Activated CD4-positive, alpha-beta T cell treated with anti-CD3 and anti-CD28 coated beads, Interleukin-2, amount 50 U/mL, for 4 hours (primary cell): ENCODE results near the gene NPB.

Experiments
- DNase-seq, 2 experiments: peaks; one replicate each; pipeline ENCODE4 v3.0.0-alpha.2; 2020

NPB gene

DNA sequence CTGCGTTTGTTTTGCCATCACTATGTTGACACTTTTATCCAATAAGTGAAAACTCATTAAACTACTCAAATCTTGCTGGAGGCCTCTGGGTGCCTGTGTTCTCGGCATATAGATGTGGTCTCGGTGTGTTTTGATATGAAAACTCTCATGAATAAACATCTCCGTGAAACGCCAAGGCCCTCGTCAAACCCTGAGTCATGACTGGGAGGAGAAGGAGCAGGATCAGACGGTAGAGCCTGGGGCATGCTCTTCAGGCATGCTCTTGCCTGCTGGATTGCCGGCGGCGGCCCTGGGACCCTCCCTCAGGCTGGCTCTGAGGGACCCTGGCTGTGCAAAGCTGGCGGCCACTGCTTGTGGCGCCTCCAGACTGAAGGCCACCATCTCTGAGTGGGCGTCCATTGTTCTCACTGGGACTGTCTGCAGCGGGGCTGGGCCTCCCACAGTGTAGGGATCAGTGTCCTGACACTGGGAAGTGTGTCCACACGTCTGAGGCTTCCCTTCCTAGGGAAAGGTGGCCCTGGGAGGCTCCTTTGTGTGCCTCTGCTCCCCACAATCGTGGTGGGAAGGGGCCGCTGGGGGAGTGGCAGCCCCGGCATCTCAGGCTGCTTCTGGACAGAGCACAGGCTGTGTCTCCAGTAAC, 1.7 kb upstream of the NPB start:
- no peak for DNase-seq

DNA sequence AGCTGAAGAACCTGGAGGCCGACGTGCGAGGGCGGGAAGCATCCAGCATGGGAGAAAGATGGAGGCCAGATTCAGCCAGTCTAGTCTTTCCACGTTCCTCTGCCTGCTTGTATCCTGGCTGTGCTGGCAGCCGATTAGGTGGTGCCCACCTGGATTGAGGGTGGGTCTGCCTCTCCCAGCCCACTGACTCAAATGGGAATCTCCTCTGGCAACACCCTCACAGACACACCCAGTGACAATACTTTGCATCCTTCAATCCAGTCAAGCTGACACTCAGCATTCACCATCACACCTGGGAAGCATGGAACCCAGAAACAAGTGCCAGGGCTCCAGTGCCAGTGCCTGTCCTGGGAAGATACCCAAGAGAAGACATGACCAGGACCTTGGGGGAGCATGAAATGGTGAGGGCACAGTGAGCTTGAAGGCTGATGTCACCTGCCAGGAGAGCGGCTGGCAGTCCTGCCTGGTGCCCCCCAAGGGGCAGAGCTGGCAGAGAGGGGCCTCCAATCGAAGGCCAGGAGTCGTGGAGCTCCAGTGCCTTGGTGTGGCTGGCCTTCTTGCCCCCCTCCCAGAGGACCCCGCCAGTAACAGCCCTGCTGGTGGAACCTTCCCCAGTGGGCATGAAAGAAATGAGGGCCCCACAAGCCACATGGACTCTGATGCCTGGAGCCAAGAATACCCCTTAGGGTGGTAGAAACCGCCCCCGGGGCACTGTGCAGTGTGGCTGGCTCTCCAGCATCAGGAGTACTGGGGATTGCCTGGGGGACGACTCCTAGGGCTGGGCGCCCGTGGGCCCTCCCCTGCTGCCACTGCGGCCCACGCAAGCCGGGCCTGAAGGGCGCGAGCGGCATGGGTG, 643 bp upstream of the NPB start:
- no peak for DNase-seq

DNA sequence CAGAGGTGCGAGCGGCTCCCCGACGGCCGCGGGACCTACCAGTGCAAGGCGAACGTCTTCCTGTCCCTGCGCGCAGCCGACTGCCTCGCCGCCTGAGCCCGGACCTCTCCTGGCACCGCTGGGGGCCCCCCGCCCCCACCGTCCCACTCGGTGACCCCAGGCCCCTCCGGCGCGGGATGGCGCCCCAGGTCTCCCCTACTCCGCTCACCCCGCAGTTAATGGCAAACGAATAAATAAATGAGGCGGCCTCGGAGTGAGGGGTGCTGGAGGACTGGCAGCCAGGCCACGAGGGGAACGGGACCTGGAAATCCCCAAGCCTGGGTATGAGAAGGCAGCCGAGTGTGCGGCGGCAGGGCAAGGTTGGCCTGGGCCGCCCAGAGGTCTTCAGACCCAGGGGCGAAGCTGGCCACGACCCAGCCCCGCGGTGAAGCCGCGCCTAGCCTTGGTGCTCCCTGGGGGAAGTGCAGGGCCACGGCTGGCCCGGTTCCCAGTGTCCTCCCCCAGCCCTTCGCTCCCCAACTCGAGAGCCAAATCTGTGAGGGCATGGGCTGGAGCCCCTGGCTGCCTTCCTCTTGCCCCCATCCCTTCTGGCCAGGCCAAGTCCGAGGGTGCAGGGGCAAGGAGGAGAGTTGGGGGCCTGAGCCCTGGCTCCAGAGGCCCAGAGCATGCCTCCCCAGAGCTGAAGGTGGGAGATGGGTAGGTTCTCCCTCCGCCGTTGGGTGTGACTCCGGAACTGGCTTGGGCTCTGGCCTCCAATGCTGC, 796 bp downstream of the NPB start:
- DNase-seq = no peak

DNA sequence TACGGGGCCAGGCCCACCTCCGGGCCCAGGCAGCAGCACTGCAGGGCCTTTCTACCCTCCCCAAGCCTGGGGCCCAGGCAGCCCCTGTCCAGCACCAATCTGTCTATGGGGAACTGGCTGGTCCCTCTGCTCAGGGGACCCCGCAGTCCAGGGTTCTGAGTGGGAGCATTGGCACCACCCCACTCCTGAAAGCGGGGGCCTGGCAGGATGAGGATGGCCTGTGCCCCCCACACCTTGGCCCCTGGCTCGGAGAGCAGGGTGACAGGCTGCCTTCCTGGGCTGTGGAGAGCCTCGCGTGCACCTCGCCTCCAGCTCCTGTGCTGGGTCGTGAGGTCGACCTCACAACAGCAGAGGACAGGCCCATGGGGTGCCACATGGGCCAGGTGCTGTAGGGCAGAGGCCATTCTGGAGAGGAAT, 1.4 kb downstream of the NPB start:
- DNase-seq = no peak

DNA sequence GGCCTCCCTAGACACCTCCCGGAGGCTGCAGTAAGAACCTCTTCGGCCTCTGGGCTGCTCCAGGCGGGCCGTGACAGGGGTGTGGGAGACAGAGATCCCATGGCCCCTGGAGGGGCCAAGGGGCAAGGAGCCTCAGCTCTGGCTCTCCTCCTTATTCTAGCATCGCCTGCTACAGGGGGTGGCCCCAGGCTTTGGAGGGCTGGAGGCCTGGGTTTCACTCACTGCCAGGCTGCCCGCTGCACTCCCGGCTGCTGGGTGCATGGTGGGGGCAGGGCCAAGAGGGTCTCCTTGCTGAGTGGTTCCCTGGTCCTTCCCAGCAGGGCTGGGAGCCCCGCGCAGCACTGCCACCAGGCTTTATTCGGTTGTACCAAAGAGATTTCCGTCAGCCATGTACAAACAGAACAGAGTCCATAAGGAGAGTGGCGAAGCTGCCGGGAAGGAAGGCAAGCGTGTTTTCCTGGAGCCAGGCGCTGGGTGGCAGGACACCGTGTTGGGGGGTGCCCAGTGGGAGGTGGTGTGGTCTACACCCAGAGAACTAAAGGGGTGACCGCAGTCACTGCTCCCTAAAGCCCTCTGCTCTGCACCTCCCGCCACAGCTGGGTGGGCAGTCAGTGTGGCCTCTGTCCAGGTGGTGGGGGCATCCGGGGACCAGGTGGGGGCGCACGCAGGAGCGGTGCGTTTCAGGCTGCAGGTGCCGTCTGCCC, 2.0 kb downstream of the NPB start:
- DNase-seq = no peak

DNA sequence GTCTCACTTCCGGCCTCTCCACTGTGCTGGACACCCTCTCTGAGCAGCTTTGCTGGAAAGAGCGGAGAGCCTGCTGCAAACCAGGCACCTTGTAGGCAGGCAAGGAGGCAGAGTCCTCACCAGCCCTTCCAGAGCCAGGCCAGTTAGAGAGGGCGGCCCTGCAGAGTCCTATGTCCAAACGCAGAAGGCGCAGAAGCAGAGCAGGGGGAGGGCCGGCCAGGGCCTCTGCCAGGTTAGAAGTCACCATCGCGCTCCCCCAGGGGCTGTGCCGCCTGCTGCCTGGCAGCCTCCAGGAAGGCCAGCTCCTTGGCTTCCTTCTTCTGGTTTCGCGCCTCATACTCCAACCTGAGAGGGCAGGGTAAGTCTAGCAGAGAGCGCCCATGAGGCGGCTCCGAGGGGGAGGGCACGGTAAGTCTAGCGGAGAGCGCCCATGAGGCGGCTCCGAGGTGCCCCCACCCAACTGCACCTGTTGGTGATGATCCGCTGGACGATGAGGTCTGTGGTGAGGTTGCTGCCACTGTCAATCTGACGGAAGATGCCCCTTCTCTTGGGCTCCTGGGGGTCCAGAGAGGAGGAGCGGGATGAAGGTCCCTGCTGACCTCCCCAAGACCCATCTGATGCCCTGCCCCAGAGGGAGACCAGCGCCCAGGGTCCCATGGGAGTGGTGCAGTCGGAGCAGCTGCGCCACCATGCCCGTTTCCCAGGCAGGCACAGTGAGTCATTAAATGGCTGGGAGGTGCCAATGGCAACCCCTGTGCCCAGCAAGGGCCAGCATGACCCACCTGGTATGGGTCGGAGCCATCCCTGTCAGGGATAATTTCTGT, 2.8 kb downstream of the NPB start:
- DNase-seq = no peak

DNA sequence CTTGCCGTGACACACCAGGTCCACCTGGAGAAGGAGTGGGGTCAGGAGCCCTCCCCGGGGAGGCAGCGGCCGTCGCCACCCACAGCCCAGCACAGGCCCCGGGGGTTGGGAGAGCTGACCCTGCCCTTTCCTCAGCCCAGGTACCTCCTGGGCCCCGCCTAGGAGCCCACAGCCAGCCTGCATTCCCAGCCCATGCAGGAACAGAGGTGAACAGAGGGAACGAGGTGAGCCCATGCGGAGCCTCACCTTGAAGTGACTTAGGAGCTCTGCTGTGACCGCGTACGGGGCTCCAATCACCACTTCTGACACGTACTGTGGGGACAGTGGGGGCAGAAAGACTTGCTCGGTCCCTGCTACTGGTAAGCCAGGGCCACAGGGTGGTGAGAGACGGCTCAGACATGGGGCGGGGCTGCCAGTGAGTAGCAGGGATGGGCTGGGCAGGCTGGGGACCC, 3.4 kb downstream of the NPB start:
- no peak for DNase-seq

DNA sequence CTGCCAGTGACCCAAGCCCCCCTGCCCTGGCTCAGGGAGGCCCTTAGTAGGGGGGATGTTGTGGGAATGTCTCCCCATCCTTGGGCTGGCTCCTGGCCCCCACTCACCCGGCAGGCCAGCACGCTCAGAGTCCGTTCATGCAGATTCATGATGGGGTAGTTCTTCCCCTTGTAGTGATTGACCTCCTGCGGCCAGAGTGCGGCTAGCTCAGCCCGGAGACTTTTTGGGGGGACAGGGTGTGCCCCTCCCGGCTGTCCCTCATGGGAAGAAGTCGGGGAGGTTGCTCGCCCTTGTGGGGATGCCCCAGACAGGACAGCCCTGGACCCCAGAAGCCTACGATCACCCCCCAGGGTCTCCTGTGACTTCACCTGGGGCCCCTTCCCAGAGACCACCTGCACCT, 4.0 kb downstream of the NPB start:
- DNase-seq = no peak

DNA sequence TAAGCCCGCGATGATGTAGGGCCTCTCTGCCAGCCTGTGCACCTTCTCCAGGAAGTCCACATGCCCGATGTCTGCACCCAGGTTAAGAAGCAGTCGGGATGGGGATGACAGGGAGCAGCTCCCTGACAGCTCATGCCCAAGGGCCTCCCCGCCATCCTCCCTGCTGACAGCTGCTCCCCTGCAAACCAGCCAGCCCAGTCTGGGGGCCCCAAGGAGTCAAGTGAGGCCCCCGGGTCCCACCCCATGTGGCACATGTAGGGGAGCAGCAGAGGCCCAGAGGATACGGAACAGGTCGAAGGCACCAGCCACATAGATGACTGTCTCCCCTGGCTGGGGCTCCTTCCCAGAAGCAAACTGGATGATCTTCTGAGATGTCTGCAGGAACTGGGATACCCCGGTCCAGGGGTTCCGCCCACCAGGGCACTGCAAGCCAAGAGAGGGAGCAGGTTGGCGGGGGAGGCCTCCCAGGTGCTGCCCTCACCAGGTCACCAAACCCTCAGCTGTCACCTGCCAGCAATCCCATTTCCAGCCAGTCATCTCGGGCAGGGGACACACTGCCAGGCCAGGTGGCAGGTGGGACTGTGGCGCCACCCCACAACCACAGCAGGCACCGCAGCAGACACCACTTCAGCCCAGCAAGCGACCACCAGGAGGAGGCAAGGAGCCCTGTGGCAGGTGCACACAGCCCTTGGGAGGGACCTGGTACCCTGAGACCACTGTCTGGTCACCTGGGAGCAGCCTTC, 4.6 kb downstream of the NPB start:
- no peak for DNase-seq

DNA sequence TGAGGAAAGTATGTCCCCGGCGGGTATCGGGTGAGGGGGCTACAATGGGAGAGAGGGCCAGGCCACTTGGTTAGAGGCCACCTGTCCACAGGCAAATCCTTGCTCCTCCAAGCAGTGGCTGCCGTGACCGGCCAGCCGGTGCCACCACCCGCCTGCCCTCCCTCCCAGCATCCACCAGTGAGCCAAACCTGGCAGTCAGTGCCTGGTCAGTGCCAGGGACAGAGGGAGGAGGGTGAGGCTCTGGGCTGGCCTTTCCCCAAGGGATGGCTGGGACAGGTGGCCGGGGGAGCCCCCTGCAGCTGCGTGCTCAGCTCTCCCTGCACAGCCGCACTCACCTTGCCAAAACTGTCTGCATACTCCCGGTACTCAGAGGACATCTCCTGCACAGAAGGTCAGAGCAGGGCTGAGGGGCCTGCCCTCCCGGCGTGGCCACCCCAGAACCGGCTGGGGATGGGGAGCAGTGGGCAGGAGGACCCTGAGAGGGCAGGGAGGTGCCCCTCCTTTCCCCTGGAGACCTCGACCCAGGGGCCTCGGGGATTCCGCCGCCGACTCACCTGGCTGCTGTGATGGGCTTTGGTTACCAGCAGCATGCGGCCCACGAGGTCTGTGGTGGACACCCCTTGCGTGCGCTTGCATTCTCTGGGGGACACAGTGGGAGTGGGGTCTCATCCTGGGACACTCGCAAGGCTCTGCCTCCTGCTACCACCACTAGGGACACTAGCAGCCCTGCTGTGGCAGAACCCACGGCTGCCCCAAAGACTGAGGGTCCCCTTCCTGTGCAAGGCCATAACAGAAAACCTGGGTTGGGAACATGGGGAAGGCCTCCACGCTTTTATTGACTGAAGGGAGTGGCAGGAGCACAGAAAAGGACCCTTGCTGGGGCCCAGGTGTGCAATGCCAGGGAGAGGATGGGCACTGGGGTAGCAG, 5.4 kb downstream of the NPB start:
- DNase-seq = no peak

DNA sequence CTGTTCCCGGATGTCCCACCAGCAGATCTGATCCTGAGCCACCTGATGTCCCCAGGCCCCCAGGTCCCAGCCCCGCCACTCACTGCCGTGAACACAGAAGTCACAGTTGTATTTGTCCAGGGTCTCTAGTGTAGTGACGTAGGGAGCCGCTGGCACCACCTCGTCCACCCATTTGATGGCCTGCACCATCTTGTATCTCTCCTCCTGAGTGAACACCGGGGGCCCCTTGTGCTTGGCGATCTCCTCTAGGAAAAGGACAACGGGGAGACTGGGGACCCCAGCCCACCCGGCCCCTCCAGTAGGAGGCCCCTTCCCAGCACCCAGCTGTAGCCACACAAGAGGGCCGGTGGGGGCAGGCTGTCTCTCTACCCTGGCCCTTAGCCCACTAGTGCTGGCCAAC, 6.8 kb downstream of the NPB start:
- DNase-seq = no peak

DNA sequence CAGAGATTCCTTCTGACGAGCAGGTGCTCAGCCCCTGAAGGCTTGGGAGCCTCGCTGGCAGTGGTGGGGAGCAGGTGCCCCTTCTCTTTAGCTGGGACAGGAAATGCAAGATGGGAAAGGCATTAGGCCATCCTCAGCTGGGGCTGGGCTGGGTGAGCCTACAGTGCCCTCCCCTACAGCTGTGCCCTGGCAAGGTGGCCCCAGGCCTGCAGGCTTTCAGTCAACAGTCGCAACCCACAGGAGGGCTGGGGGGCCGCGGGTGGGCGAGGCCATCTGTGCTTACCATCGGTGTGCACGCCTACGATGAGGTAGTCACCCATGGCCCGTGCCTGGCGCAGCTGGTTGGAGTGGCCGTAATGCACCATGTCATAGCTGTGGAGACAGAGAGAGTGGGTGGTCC, 7.2 kb downstream of the NPB start:
- DNase-seq = no peak

DNA sequence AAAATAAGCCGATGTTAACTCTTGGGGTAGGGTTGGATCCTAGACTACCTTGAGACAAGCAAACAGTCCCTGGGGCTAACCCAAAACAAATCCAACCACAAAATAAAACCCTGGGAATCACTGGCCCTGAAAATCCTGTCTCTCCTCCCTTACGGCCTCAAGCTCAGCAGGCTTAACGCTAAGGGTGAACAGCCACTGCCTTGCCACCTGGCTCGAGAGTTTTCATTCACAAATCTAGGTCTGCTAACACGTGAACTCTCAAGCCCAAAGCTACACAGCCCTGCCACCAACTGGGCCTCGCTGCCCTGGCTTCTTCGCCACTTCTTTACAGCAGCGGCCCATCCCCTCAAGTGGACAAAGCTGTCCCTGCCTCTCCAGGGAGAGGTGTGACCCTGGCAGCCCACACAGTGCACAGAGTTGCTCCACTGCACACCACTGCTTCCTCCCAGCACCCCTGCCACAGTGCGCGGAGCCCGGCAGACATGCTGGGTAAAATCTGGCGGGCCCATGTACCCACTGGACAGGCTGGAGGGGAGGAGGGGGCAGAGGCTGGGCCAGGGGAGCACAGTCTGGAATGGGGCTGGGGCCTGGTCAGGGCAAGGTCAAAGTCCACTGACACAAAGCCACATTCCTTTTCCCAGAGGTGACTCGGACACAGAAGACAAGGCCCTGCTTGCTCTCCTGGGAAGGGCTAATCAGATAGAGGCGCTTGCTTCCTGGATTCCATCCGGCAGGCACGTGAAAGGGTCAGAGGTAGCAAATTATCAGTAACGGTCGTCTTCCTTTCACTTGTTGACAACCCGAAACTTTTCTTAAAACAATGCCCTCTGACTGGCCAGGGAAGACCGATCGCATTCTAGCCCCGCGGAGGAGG, 8.2 kb downstream of the NPB start:
- DNase-seq = no peak

DNA sequence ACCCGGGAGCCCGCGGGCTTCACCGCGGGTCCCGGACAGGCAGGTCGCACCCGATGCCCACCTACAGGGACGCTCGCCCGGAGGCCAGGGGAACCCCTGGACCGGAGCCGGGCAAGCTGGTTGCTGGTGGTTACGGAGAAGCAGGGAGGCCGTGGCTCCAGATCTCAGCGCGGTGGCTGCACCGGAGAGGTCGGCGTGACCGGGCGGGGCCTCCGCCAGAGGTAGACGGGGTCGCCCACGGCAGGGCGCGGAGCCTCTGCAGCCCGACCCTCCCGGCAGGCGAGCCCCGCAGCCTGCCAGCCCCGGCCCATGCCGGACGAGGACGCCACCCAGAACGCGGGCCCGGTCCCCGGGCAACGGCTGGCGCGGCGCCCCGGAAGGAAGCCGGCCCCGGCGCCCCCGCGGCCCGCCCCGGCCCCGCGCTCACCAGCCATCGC, 8.8 kb downstream of the NPB start:
- no peak for DNase-seq

DNA sequence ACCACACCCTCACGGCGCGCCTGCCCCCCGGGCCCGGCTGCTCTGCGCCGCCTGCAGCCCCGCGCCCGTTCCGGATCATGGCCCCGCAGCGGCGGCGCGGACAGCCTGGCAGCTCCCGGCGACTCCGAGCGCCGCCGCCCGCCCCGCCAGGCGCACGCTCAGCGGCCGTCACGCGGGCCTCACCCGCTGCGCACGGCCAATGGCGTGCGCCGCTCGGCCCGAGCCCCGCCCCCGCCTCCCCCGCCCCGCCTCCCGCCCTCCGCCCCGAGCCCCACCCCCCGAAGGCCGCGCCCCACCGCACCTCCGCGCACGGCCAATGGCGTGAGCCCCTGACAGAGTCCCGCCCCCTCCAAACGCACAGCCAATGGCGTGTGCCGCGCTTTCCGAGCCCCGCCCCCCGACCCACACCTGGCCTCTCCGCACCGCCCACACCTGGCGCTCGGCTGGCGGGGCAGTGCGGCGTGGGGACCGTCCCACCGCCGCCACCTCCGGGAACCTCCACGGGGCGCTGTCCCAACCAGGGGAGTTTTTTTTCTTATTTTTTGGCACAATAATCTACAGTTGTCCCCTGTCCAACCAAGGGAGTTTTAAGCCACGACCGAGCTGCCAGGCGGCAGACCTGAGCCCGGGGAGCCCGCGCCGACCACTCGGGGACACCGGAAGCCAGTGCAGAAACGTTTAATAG, 9.4 kb downstream of the NPB start, which contains the start of gene PCYT2:
PCYT2 (minus strand) TSS at position 123 of the 685 bp plus-strand sequence; CDS start at position 79, 44 bp downstream.
- DNase-seq = peak; percentile 91 to 93

DNA sequence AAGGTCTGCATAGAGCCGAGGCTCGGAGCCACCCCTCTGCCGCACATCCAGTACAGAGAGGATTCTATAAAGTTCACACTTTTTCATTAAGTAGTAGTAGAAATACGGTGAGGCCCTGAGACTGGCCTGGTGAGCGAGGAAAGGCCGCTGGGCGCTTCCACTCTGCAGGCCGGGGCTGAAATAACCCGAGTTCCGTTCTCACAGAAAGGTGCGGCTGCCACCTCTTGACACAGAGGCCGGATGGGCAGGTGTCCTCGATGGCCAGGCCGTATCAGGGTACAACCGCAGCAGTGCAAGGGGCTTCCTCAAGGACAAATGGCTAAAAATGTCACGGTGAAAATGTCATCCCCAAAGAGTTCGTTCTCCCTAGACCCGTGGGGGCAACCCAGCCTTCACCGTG, 9.9 kb downstream of the NPB start:
- no peak for DNase-seq

DNA sequence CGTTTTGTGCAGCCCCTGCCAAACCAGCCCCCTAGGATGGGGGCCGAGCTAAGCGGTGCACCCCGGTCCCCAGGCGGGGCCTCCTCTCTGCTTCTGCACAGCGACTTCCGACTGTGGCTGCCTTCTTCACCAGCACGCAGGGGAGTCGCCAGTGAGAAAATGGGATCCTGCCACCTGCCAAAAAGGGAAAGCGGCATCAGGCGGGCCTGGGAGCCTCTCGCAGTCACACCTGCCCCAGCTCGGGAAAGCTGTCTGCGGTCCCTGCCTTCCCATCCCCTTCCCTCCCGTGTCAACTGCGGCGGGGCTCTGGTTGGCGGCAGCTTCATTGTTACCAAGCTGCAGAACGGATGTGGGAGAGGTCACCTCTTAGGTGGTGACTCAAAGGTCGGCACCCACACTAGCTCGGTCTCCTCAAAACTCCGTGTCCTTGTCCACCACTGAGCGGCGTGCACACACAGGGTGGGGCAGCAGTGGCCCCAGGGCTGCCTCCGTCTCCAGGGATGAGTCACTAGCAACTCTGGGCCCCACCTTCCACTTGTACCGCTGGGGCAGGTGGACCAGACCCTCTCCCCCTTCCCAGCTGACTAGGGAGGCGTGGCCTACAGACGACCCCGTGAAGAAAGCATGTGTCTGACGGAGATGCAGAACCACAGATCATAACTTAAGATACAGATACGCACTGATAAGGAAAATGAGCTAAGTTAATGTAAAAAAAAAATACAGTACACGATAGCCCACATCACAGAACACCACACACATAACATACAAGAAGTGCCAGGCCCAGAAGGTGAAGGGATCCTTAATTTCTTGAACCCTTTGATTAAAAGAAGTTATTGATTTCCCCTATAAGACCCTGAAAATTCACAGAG, 10.6 kb downstream of the NPB start:
- no peak for DNase-seq
